Adipose tissue (tissue), 3 donors: Measurements from ENCODE around the gene DNAJC21. TPM values are rescaled to one million over a fixed set of nuclear protein-coding genes. Genes with fewer than 3 reads are reported as not detected.
"Not testable (repeated sequence)": the region's sequence is repeated elsewhere in the genome, so short reads cannot be mapped to it uniquely, and the experiment has no call there.

ENCODE experiments used
- H3K27ac ChIP-seq: one replicate; pipeline ENCODE4 v1.5.1; 2013; ENCODE audit warnings: low read depth, low read length
- WGBS, 3 donors: extraction: QIAGEN DNeasy Blood & Tissue Kit; methylation state at CpG; one replicate each; pipeline ENCODE4 v1.1.7; 2013; 5-methylcytosine and 5-hydroxymethylcytosine counted together
- polyA plus RNA-seq, 3 donors: library from polyadenylated mRNA; stranded (reverse); fragments of 200-250 nt; gene quantifications; one replicate each; pipeline ENCODE4 v1.2.3, GENCODE V29; 2013
- donor health status: healthy with polysubstance abuse.
- donor health status: Bipolar disorder and iron deficiency.
- donor health status: healthy.

Gene DNAJC21
- polyA plus RNA-seq, 3 donors = 21.5 to 22.5 (median 22.1) TPM

GRCh38 chr5:34967540-34967939 lies 38.2 kb downstream of the DNAJC21 start:
- 94 to 98% (median 98%) methylated on average over 4 of the region's 4 CpGs for WGBS, 3 donors

GRCh38 chr5:34968258-34968657 lies 38.9 kb downstream of the DNAJC21 start:
- WGBS, 3 donors = 89 to 99% (median 97%) methylated on average over 2 of the region's 2 CpGs
- no peak overlapping the region for H3K27ac ChIP-seq

More at GRCh38 chr5:34967540-34967939, 38.2 kb downstream of the DNAJC21 start:
- H3K27ac ChIP-seq = no peak overlapping the region

- 50 to 70% (median 60%) methylated on average over 1 of the region's 1 CpG for WGBS, 3 donors
- H3K27ac ChIP-seq = no peak overlapping the region
These were observed 41.2 kb downstream of the DNAJC21 start for GRCh38 chr5:34970552-34970951.

GRCh38 chr5:34971655-34972054 lies 42.3 kb downstream of the DNAJC21 start:
- H3K27ac ChIP-seq = not testable (repeated sequence)
- 79 to 89% (median 86%) methylated on average over 2 to 3 of the region's 4 CpGs for WGBS, 3 donors

GRCh38 chr5:34976347-34976746 lies 47.0 kb downstream of the DNAJC21 start:
- H3K27ac ChIP-seq = no peak overlapping the region
- WGBS, 3 donors = 80 to 82% (median 81%) methylated on average over 5 of the region's 5 CpGs

GRCh38 chr5:34977934-34978613 lies 48.7 kb downstream of the DNAJC21 start:
- H3K27ac ChIP-seq = no peak overlapping the region
- 46 to 72% (median 49%) methylated on average over 2 of the region's 2 CpGs for WGBS, 3 donors

- no peak overlapping the region for H3K27ac ChIP-seq
- WGBS, 3 donors = 62 to 74% (median 64%) methylated on average over 4 of the region's 4 CpGs
These were observed 49.3 kb downstream of the DNAJC21 start for GRCh38 chr5:34978681-34979080.

- 85 to 92% (median 87%) methylated on average over 4 of the region's 4 CpGs for WGBS, 3 donors
- no peak overlapping the region for H3K27ac ChIP-seq
These were observed 53.5 kb downstream of the DNAJC21 start for GRCh38 chr5:34982823-34983222.

GRCh38 chr5:34986965-34987364 lies 57.6 kb downstream of the DNAJC21 start:
- no peak overlapping the region for H3K27ac ChIP-seq
- 77 to 90% (median 81%) methylated on average over 1 of the region's 1 CpG for WGBS, 3 donors

- 75 to 86% (median 75%) methylated on average over 2 of the region's 2 CpGs for WGBS, 3 donors
- H3K27ac ChIP-seq = no peak overlapping the region
These were observed 62.3 kb downstream of the DNAJC21 start for GRCh38 chr5:34991486-34992238.

GRCh38 chr5:34993951-34994350 lies 64.6 kb downstream of the DNAJC21 start:
- WGBS, 3 donors = 75 to 79% (median 78%) methylated on average over 8 of the region's 8 CpGs

GRCh38 chr5:34996261-34996660 lies 66.9 kb downstream of the DNAJC21 start:
- H3K27ac ChIP-seq = no peak overlapping the region
- WGBS, 3 donors = 63 to 73% (median 65%) methylated on average over 2 of the region's 2 CpGs

More at GRCh38 chr5:34993951-34994350, 64.6 kb downstream of the DNAJC21 start:
- H3K27ac ChIP-seq = no peak overlapping the region

- WGBS, 3 donors = 59 to 69% (median 67%) methylated on average over 6 of the region's 6 CpGs
- H3K27ac ChIP-seq = no peak overlapping the region
These were observed 68.9 kb downstream of the DNAJC21 start for GRCh38 chr5:34998058-34998789.

GRCh38 chr5:35001842-35002241 lies 72.5 kb downstream of the DNAJC21 start:
- no peak overlapping the region for H3K27ac ChIP-seq
- whole genome bisulfite sequencing, 3 donors = 68 to 80% (median 72%) methylated on average over 3 of the region's 3 CpGs

- 90 to 95% (median 93%) methylated on average over 6 of the region's 6 CpGs for WGBS, 3 donors
- H3K27ac ChIP-seq = no peak overlapping the region
These were observed 73.1 kb downstream of the DNAJC21 start for GRCh38 chr5:35002459-35002858.

- 31 to 46% (median 42%) methylated on average over 18 of the region's 18 CpGs for WGBS, 3 donors
These were observed 73.9 kb downstream of the DNAJC21 start for GRCh38 chr5:35003018-35003957.

GRCh38 chr5:35004200-35004599 lies 74.8 kb downstream of the DNAJC21 start:
- 60 to 70% (median 66%) methylated on average over 5 of the region's 5 CpGs for WGBS, 3 donors
- no peak overlapping the region for H3K27ac ChIP-seq

More at GRCh38 chr5:35003018-35003957, 73.9 kb downstream of the DNAJC21 start:
- no peak overlapping the region for H3K27ac ChIP-seq

- WGBS, 3 donors = 80 to 91% (median 84%) methylated on average over 1 of the region's 1 CpG
- no peak overlapping the region for H3K27ac ChIP-seq
These were observed 75.4 kb downstream of the DNAJC21 start for GRCh38 chr5:35004771-35005170.
